ENCODE measurements around the gene DIP2C.

The DIP2C gene

GRCh38 chr10:232878-233277 is 456.6 kb downstream of the DIP2C start:
- H3K4me1 ChIP-seq (ENCODE audit: control insufficient read depth in 2 of 2, insufficient read depth in 2 of 2, low read length in 2 of 2) = no peaks in the 10 kb centered on the region
- H3K27ac ChIP-seq (ENCODE audit: low read depth in 2 of 2, low read length in 2 of 2) = no peak overlapping the region
- H3K27me3 ChIP-seq (ENCODE audit: control insufficient read depth in 2 of 2, insufficient read depth in 2 of 2, low read length in 2 of 2) = no peaks in the 10 kb centered on the region
- H3K36me3 ChIP-seq (ENCODE audit: control insufficient read depth in 2 of 2, insufficient read depth in 2 of 2, low read length in 2 of 2) = peaks cover 3 to 4% of the 10 kb centered on the region in 2 donors
- H3K9ac ChIP-seq (ENCODE audit: low read depth in 1 of 2, low read length in 2 of 2) = no peak overlapping the region
- no peaks in the 10 kb centered on the region for H3K9me3 ChIP-seq (ENCODE audit: control insufficient read depth in 2 of 2, low read length in 2 of 2)
- H3K4me3 ChIP-seq (ENCODE audit: low read length in 2 of 2) = no peak overlapping the region

- peaks cover 2 to 3% of the 10 kb centered on the region in 2 donors for H3K36me3 ChIP-seq (ENCODE audit: control insufficient read depth in 2 of 2, insufficient read depth in 2 of 2, low read length in 2 of 2)
- no peaks in the 10 kb centered on the region for H3K9me3 ChIP-seq (ENCODE audit: control insufficient read depth in 2 of 2, low read length in 2 of 2)
- H3K4me3 ChIP-seq (ENCODE audit: low read length in 2 of 2) = no peak overlapping the region
- H3K9ac ChIP-seq (ENCODE audit: low read depth in 1 of 2, low read length in 2 of 2) = no peak overlapping the region
- H3K27me3 ChIP-seq (ENCODE audit: control insufficient read depth in 2 of 2, insufficient read depth in 2 of 2, low read length in 2 of 2) = no peaks in the 10 kb centered on the region
- H3K4me1 ChIP-seq (ENCODE audit: control insufficient read depth in 2 of 2, insufficient read depth in 2 of 2, low read length in 2 of 2) = no peaks in the 10 kb centered on the region
- H3K27ac ChIP-seq (ENCODE audit: low read depth in 2 of 2, low read length in 2 of 2) = no peak overlapping the region
These were observed 457.4 kb downstream of the DIP2C start for GRCh38 chr10:232061-232460.

GRCh38 chr10:230758-231157 is 458.7 kb downstream of the DIP2C start:
- Histone ChIP-seq H3K9me3 (ENCODE audit: control insufficient read depth in 2 of 2, low read length in 2 of 2) (no peaks in the 10 kb centered on the region), H3K36me3 (ENCODE audit: control insufficient read depth in 2 of 2, insufficient read depth in 2 of 2, low read length in 2 of 2) (peaks cover 0 to 3% of the 10 kb centered on the region in 2 donors), H3K4me3 (ENCODE audit: low read length in 2 of 2) (no peak overlapping the region), H3K27ac (ENCODE audit: low read depth in 2 of 2, low read length in 2 of 2) (no peak overlapping the region), H3K9ac (ENCODE audit: low read depth in 1 of 2, low read length in 2 of 2) (no peak overlapping the region), H3K27me3 (ENCODE audit: control insufficient read depth in 2 of 2, insufficient read depth in 2 of 2, low read length in 2 of 2) (no peaks in the 10 kb centered on the region), H3K4me1 (ENCODE audit: control insufficient read depth in 2 of 2, insufficient read depth in 2 of 2, low read length in 2 of 2) (no peaks in the 10 kb centered on the region)

GRCh38 chr10:228366-228765 is 461.1 kb downstream of the DIP2C start:
- H3K4me1 ChIP-seq (ENCODE audit: control insufficient read depth in 2 of 2, insufficient read depth in 2 of 2, low read length in 2 of 2) = no peaks in the 10 kb centered on the region
- H3K27me3 ChIP-seq (ENCODE audit: control insufficient read depth in 2 of 2, insufficient read depth in 2 of 2, low read length in 2 of 2) = no peaks in the 10 kb centered on the region
- no peak overlapping the region for H3K9ac ChIP-seq (ENCODE audit: low read depth in 1 of 2, low read length in 2 of 2)
- no peak overlapping the region for H3K4me3 ChIP-seq (ENCODE audit: low read length in 2 of 2)
- no peak overlapping the region for H3K27ac ChIP-seq (ENCODE audit: low read depth in 2 of 2, low read length in 2 of 2)
- no peaks in the 10 kb centered on the region for H3K36me3 ChIP-seq (ENCODE audit: control insufficient read depth in 2 of 2, insufficient read depth in 2 of 2, low read length in 2 of 2)
- H3K9me3 ChIP-seq (ENCODE audit: control insufficient read depth in 2 of 2, low read length in 2 of 2) = no peaks in the 10 kb centered on the region

- no peaks in the 10 kb centered on the region for H3K36me3 ChIP-seq (ENCODE audit: control insufficient read depth in 2 of 2, insufficient read depth in 2 of 2, low read length in 2 of 2)
- no peak overlapping the region for H3K27ac ChIP-seq (ENCODE audit: low read depth in 2 of 2, low read length in 2 of 2)
- no peaks in the 10 kb centered on the region for H3K9me3 ChIP-seq (ENCODE audit: control insufficient read depth in 2 of 2, low read length in 2 of 2)
- no peaks in the 10 kb centered on the region for H3K27me3 ChIP-seq (ENCODE audit: control insufficient read depth in 2 of 2, insufficient read depth in 2 of 2, low read length in 2 of 2)
- H3K9ac ChIP-seq (ENCODE audit: low read depth in 1 of 2, low read length in 2 of 2) = no peak overlapping the region
- no peak overlapping the region for H3K4me3 ChIP-seq (ENCODE audit: low read length in 2 of 2)
- no peaks in the 10 kb centered on the region for H3K4me1 ChIP-seq (ENCODE audit: control insufficient read depth in 2 of 2, insufficient read depth in 2 of 2, low read length in 2 of 2)
These were observed 462.5 kb downstream of the DIP2C start for GRCh38 chr10:227014-227413.

- no peaks in the 10 kb centered on the region for H3K27me3 ChIP-seq (ENCODE audit: control insufficient read depth in 2 of 2, insufficient read depth in 2 of 2, low read length in 2 of 2)
- H3K4me3 ChIP-seq (ENCODE audit: low read length in 2 of 2) = no peak overlapping the region
- H3K9me3 ChIP-seq (ENCODE audit: control insufficient read depth in 2 of 2, low read length in 2 of 2) = no peaks in the 10 kb centered on the region
- no peak overlapping the region for H3K27ac ChIP-seq (ENCODE audit: low read depth in 2 of 2, low read length in 2 of 2)
- no peaks in the 10 kb centered on the region for H3K4me1 ChIP-seq (ENCODE audit: control insufficient read depth in 2 of 2, insufficient read depth in 2 of 2, low read length in 2 of 2)
- peaks cover 0 to 5% of the 10 kb centered on the region in 2 donors for H3K36me3 ChIP-seq (ENCODE audit: control insufficient read depth in 2 of 2, insufficient read depth in 2 of 2, low read length in 2 of 2)
- H3K9ac ChIP-seq (ENCODE audit: low read depth in 1 of 2, low read length in 2 of 2) = no peak overlapping the region
These were observed 463.4 kb downstream of the DIP2C start for GRCh38 chr10:226018-226417.

GRCh38 chr10:224571-224970 is 464.9 kb downstream of the DIP2C start:
- H3K27me3 ChIP-seq (ENCODE audit: control insufficient read depth in 2 of 2, insufficient read depth in 2 of 2, low read length in 2 of 2) = no peaks in the 10 kb centered on the region
- peaks cover 0 to 5% of the 10 kb centered on the region in 2 donors for H3K36me3 ChIP-seq (ENCODE audit: control insufficient read depth in 2 of 2, insufficient read depth in 2 of 2, low read length in 2 of 2)

More at GRCh38 chr10:224571-224970, 464.9 kb downstream of the DIP2C start:
- no peak overlapping the region for H3K9ac ChIP-seq (ENCODE audit: low read depth in 1 of 2, low read length in 2 of 2)
- H3K4me1 ChIP-seq (ENCODE audit: control insufficient read depth in 2 of 2, insufficient read depth in 2 of 2, low read length in 2 of 2) = no peaks in the 10 kb centered on the region
- H3K9me3 ChIP-seq (ENCODE audit: control insufficient read depth in 2 of 2, low read length in 2 of 2) = no peaks in the 10 kb centered on the region
- no peak overlapping the region for H3K27ac ChIP-seq (ENCODE audit: low read depth in 2 of 2, low read length in 2 of 2)
- no peak overlapping the region for H3K4me3 ChIP-seq (ENCODE audit: low read length in 2 of 2)

All from mucosa of rectum (tissue), 2 donors.